Stromal cell of bone marrow (primary cell): ENCODE data around the gene AP2B1.
A peak's percentile ranks its signal among the peaks of the same experiment; 100 is the strongest.

Source experiments
- DNase-seq: peaks from one replicate; pipeline ENCODE4 v3.0.0-alpha.2; 2012; ENCODE audit warnings: low read depth

AP2B1 gene

DNA sequence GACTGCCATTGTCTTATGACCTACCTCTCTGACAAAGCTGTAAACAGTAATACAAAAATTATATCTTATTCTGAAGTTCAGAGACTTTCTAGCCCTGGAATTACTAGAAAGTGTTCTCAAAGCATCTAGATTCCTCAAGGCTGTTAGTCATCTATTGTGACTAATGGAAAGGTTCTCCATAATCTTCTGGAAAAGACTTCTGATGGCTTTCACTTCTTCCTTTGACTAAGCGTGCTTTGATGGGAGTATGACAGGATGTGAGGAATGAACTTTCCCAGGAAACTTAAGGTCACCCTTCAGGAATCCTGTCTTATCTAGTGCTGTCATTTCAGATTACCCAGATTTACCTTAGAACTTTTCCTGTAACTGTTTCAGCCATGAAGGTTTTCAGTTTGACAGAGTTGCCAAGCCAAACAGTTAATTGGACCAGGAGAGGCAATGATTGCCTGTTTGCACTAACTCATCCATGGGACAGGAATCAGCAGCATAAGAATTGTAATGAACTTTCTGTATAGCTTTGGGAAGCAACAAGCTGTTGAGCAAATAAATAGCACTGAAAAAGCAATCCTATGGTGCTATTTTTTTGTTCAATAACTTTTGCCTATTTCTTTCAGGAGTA is 43.5 kb downstream of the AP2B1 start:
- DNase-seq: peak; percentile 52

DNA sequence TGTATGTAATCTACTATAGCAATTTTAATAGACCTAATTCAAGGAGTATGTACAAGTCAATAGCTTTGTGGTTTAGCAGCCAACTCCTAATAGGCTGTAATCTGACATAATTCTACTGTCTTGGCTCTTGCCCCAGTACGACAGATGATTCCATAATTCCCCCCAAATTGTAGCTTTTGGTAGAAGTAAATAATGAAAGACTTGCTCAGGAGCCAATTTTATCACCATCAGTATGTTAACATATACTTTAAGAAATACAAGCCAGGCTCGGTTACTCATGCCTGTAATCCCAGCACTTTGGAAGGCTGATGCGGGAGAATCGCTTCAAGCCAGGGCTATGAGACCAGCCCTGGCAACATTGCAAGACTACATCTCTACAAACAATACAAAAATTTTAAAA is 53.9 kb downstream of the AP2B1 start:
- no peak for DNase-seq

DNA sequence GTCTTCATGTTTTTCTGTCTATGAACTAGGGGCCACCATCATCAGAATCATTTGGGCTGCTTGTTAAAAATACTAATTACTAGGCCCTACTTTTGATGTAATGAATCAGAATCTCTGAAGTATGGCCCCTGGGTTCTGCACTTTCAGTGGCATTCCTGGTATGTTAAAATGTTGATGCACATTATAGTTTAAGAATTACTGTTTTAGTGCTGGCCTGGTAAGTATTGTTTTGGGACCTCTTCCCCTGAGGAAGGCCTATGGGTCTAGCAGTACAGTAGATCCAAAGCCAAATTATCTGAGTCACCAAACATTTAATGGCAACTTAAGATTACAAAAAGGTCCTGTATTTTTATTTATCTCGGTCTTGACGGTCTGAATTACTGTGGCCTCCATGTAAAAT is 58.8 kb downstream of the AP2B1 start:
- no peak for DNase-seq

DNA sequence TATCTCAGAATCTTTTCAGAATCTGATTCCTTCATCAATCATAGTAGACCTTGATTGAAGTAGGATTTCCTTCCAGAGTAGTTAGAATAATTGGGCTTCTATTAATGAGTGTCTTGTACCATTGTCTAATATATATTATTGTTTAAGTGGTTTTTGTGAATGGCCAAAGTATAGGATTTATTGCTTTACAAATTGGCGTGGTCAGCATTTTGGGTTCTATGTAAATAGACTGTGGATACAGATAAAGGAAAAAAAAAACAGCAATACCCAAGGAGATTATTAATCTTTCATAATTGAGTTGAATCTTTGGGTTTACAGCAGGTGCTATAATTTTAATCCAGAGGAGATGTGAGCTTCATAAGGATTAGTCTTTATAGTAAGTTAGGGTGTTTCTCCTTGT is 64.3 kb downstream of the AP2B1 start:
- DNase-seq: no peak

DNA sequence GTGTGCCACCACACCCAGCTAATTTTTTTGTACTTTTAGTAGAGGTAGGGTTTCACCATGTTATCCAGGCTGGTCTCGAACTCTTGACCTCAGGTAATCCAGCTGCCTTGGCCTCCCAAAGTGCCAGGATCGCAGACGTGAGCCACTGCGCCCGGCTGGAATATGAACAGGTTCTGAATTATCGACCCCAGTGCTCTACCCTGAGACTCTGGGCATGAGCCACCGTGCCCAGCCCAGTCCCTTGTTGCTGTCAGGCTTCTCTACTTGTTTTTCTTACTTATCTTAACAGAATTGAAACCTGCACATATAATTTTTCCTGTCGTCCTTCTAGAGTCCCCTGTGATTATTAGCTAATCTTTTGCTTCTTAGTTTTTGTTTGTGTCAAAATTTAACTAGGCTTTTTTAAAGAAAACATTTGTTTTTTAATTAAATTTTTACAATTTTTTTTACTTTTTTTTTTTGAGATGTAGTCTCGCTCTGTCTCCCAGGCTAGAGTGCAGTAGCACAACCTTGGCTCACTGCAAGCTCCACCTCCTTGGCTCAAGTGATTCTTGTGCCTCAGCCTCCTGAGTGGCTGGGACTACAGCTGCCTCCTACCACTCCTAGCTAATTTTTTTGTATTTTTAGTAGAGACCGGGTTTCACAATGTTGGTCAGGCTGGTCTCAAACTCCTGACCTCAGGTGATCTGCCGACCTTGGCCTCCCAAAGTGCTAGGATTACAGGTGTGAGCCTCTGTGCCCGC is 66.7 kb downstream of the AP2B1 start:
- DNase-seq: no peak

DNA sequence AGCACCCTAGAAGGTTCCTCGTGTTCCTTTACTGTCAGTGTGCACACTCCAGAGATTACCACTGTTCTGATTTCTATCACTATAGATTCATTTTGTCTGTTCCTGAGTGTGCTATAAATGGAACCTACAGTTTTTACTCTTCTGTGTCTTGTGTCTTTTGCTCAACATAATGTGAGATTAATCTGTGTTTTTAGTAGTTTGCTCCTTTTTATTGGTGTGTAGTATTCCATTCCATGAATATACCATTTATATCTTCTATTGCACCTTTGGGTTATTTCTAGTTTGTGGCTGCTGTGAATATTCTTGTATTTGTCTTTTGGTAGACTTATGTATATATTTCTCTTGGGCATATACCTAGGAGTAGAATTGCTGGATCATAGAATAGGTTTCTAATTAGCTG is 68.2 kb downstream of the AP2B1 start:
- no peak for DNase-seq

DNA sequence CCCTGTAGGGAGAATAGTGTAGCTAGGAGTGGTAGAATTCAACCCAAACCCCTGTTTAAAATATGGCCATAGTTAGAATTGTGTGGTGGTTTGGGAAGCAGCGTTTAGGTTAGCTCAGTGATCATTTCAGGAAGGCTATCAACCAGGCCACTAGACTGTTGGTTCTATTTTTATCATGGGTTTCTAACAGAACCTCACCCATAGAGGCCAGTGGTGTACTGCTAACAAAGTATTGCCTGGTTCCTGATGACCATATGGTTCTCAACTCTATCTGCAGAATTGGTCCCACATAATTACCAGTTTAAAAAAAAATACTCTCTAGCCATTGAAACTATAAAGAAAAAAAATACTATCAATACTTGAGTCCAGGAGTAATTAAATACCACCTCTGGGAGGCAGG is 73.8 kb downstream of the AP2B1 start:
- DNase-seq: no peak

DNA sequence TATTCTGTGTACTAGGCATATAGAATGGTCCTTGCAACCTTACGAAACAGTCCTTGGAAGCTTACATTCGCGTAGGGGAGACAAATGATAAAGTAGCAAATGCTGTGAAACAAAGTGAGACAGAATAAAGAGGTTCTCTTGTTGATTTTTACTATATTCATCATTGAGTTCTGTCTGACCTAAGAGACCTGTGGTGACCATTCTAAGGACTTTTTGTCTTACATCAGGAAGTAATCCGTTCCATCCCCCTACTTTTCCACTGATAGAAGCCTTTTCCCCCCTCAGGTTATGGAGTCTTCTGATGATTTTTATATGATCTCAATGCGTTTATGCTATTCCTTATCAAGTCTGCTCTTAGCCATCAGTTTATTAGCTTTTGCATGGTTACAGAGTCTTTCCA is 77.6 kb downstream of the AP2B1 start:
- no peak for DNase-seq

DNA sequence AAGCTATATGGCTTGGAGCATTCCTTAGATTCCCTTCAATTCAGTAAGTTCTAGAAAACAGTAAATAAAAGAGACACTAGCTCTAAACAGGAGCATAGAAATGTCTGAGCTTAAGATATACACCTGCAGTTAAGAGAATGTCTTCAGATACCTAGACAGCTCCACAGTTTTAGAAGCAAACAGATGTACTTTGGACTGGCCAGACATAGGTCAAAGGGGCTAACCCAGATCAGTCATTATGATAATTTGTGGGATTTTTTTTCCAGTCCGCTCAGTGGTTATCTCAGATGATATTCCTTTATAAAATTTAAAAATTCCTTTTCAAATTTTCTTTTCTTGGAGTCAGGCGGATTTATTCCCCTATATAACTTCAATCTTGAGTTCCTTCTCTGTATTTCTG is 78.5 kb downstream of the AP2B1 start:
- DNase-seq: no peak

DNA sequence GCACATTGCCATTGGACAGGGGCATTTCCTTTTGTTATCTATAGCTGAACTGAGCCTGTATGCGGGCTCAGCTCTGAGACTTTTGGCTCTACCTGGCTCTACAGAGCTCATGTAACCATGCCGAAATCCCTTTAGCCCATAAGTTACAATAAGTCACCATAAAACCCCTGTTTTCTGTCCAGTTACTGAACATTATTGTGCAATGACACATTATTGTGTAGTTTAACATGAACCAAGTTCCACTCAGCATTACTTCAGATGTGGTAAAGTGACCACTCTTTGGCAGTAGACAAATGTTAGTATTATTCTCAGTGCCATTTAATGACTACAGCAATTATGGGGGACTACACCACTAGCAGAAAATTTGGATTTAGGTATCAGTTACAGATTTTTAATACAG is 78.9 kb downstream of the AP2B1 start:
- no peak for DNase-seq

DNA sequence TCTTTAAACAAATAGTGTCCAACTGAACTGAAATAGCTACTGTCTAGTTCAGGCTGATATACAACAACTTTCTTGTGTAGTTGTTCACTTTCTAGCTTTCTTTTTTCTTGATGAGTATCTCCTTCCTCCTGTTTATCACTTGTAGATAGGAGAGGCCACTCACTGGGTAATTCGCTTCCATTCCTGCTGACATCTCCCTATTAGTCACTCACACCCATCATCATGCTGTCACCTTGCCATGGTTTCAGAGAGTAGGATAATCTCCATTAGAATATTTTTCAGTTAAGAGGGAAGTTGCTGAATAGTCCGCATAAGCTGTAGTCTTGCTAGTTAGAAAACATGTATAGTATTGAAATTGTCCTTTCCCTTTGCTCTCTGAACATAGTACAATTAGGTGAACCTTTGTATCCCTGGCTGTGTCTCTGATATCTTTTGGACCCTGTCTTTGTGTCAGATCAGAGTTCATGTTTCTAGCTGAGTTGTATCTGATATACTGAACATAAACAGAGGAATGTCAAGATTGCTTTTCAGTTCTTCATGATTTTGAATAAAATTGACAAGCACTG is 79.9 kb downstream of the AP2B1 start:
- DNase-seq: no peak

DNA sequence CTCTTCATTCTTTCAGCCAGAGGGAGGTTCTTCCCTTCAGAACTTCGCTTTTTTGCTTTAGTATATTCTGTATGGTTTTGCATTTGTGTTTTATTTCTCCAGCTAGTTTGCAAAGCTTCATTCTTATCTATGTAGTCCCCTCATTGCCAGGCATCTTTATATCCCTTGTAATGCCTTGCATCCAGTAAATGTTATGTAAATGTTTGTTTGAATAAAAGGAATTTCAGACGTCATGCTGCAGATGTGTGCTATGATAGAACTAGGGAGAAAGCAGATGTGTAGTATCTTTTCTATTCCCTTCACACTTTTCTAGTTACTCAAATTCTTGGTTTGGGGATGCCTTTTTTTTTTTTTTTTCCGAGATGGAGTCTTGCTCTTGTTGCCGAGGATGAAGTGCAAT is 81.7 kb downstream of the AP2B1 start:
- DNase-seq: no peak

DNA sequence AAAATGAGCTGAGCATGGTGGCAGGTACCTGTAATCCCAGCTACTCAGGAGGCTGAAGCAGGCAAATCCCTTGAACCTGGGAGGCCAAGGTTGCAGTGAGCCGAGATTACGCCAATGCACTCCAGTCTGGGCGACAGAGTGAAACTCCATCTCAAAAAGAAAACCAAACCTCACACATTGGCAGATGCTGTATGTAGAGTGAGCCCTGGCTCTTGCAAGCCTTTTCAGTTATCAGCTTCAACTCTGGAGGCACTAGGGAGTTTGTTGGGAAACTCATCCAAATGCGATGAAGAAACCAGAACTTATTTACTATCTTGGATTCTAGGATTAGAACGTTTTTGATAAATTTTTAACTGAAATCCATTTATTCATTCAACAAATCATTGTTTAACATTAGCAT is 87.4 kb downstream of the AP2B1 start:
- no peak for DNase-seq

DNA sequence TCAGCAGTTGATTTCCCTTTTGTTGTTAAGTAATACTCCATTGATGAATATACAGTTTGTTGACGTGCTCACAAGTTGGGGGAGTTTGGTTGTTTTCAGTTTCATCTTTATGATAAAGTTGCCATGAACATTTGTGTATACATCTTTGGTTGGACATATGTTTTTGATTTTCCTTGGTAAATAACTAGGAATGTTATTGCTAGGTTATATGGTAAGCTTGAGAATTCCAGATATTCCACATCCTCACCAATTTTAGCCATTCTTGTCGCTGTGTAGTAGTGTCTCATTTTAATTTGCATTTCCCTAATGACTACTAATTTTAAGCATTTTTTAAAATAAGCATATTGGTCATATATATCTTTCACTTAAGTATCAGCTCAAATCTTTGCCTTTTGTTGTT is 89.3 kb downstream of the AP2B1 start:
- no peak for DNase-seq

DNA sequence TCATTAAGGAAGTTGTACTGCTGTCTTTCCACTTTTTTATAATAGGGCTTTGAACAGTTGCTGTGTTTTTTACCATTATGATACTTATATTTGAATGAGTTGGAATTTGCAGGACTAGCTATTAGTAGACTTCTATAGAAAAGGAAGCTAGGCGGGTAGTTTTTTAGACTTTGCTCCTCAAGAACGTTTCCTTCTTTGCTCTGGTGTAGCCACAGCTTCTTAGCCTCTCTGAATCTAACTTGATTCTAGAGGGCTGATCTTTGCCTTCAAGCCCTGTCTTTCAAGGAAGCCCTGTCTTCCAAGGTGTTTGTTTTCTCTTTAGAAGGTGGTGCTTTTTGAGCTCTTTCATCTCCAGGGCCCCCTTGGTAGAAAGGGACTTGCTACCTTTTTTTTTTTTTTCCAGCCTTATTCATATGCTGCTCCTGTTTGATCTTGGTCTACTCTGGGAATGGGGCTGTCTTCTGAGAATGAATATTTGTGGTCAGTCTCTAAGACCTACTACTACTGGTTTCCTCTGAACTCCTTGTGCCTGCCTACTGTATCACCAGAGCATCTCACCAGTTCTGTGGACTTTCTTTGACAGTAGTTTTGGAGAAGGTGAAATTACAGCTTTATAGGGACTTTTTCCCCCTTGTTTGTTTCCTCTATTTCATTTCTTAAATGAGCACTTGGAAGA is 92.0 kb downstream of the AP2B1 start:
- DNase-seq: no peak

DNA sequence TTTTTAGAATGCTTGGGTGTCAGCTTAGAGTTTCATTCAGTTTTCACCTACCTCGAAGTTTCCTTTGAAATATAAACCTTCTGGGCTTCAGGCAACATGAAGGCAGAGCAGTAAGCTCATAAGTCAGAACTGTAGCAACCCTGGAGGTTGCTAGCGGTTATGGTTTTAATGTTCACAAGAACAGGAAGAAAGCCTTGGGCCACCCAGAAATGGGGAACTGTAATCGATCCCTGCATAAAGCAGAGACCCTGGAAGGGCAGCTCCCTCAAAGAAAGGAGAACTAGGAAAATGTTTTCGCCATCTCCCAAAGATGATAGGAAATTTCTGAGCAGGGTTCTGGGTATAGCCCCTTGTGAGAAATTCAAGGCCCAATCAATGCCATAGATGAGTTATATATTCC is 96.5 kb downstream of the AP2B1 start:
- no peak for DNase-seq

DNA sequence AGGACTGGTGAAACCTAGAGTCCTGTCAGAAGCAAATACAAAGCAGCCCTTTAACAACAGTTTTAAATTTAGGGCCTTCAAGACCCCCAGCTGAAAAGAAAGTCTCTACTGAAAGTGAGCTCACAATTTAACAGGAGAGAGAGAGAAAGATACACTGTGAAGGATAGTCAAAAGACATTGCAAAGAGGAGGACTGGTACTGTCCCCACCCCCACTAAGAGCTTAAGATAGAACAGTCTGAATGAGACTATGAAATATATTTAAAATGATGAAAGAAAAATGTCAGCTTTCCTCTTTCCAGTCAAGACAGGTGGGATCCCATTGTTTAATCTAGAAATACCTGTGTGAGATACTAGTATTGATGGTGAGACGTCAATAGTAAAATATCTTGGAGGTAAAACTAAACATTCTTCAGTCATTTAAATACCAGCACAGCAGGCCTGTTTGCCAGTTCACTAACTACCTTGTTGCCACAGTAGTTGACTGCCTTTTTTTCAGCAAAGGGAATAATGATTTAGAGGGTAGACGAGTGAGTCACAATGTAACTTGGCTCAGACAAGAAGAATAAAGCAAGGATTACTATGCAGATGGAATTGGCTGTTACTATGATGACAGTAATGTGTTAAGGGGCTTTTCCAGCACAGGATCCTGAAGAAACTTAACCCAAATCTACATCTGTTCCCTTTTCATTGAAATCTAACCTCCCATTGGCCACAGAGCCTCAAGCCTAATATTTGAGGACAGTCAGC is 97.1 kb downstream of the AP2B1 start:
- DNase-seq: peak; percentile 20

DNA sequence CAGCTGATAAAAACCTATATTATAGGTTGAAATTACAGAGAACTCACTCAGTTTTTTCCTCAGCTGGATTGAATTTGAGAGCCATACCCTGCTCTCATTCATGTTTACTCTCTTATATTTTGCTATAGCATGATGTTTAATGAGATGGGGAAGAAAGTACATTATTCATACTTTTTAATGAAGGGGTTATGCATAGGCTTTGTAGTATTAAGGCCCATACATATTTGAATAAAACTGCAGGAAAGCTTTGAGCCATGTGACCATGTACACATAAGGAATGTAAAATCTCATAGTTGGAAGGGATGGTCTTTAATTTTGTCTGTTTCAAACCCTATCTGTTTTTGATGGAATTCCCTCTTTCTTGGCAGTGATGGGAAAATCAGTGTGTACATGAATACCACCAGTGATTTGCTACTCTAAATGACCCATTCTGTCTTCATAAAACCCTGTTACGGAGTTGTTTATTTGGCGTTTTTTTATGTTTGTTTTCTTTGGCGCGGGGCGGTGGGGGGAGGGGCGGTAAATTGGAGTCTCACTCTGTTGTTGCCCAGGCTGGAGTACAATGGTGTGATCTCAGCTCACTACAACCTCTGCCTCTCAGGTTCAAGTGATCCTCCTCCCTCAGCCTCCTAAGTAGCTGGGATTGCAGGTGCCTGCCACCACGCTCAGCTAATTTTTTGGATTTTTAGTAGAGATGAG is 105.5 kb downstream of the AP2B1 start:
- DNase-seq: no peak

DNA sequence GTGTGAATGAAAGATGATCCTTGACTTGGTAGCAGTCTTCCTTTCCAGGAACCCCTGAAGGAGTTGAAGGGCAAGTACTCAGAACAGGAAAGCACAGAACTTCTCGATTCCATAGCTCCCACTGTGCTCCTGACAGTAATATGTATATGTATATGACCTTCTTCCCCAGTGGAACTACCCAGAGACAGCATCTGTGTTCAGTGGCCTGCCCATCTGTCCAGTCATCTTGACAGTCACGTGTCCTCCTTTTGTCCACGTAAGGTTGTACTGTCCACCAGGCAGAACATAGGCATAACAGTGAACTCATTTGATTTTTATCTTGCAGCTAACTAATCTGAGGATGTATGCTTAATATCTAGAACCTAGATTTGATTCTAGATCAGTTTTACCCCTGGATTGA is 106.5 kb downstream of the AP2B1 start:
- no peak for DNase-seq

DNA sequence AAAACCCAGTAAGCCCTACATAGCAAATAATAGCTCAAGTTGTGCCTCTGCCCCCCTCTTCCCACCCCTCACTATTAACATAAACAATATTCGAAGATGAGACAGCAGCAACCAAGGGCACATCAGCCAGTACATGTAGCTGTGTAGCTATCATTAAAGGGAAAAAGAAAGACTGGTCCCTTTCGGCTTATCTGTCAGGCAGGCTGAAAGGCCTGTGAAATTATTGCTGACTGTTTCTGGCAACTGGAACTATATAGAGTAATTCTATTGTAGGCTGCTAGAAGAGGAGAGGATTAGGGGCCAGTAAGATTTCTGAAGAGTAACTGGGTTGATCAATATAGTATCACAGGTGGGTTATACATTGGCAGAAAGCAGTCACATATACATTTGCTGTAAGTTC is 107.8 kb downstream of the AP2B1 start:
- DNase-seq: no peak

DNA sequence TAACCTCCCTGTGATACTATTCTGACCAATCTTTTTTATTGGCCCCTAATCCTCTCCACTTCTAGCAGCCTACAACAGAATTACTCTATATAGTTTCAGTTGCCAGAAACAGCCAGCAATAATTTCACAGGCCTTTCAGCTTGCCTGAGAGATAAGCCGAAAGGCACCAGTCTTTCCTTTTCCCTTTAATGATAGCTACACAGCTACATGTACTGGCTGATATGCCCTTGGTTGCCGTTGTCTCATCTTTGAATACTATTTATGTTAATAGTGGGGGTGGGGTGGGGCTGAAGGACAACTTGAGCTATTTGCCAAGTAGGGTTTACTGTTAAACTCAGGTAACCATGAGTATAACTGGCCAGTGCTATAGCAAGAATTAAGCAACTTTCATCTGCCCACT is 108.5 kb downstream of the AP2B1 start:
- DNase-seq: no peak

DNA sequence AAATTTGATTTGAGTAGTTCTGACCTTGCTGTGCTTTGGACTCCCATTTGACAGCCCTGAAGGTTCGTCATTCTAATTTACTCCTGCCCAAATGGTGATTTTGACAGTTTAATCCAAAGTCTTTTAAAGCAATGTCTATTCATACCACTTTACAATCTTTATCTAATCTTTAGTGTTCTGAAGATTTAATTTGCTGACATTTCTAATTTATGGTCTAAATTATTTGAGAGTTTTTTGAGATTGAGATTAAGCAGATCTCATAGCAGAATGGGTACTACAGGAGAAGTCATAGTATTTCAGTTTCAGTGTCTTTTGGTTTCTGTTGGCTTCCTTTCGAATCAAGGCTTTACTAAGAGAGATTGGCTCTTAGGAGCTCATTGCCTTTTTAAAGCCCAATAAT is 111.7 kb downstream of the AP2B1 start:
- no peak for DNase-seq
